Measurements from ENCODE around the gene UNC93A. TPM values are rescaled to one million over a fixed set of nuclear protein-coding genes. Genes with fewer than 3 reads are reported as not detected.

Gene UNC93A
- total RNA-seq: not detected in 2 replicates

DNA sequence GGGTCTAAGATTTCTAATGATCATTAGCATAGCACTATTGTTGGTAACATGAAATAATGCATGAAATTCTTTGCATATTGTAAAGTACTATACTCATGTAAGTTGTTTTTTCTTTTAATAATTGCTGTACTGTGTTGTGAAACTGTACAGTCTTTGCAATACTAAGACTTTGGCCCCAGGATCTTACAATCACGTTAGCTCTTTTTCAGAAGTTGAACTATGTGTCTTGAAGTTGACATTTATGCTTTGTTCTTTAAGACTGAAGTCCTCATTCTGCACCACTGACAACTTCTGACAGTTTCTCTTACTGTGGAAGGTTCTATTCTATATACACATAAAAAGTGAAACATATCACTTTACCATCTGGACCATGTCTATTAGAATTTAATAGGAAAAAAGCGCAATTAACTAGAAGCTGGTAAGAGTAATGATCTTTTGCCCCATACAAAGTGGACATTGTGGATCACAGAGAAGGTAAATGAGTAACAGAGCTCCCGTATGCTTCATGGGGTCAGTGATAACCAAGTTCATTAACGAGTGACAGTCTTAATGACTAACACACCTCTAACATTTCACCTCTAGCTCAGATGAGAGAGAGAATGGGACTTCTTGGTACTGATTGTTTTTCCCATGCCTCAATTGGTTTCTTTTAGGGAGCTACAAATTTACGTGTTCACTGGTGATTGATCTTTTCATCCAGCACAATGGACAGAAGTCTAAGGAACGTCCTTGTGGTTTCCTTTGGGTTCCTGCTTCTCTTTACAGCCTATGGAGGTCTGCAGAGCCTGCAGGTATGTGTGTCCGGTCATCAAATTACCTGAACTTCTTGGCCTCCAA, at the start of gene UNC93A:
TSS of gene UNC93A (plus strand) at position 530 of the 837 bp plus-strand sequence. CDS start at position 705, 175 bp downstream.

Other genes starting within 250 kb of the UNC93A start
- not detected in 2 replicates for gene CCR6, start 168.2 kb upstream of the UNC93A start, total RNA-seq
- gene GPR31, start 133.3 kb upstream of the UNC93A start, total RNA-seq: not detected in 2 replicates
- gene TTLL2, start 33.8 kb downstream of the UNC93A start, total RNA-seq: not detected in 2 replicates

Data from pericardium fibroblast (primary cell).